GM19351 (cell line): Measurements from ENCODE around the gene RNU1-1.
"Not testable (repeated sequence)": the region's sequence is repeated elsewhere in the genome, so short reads cannot be mapped to it uniquely, and the experiment has no call there.

Source experiments
- ATAC-seq: cut with Tn5 transposase; IDR thresholded peaks from one replicate; pipeline ENCODE4 v1.9.1; 2021; ENCODE audit warnings: mild to moderate bottlenecking, moderate library complexity; ENCODE audit not compliant: unreplicated experiment

Gene RNU1-1

DNA sequence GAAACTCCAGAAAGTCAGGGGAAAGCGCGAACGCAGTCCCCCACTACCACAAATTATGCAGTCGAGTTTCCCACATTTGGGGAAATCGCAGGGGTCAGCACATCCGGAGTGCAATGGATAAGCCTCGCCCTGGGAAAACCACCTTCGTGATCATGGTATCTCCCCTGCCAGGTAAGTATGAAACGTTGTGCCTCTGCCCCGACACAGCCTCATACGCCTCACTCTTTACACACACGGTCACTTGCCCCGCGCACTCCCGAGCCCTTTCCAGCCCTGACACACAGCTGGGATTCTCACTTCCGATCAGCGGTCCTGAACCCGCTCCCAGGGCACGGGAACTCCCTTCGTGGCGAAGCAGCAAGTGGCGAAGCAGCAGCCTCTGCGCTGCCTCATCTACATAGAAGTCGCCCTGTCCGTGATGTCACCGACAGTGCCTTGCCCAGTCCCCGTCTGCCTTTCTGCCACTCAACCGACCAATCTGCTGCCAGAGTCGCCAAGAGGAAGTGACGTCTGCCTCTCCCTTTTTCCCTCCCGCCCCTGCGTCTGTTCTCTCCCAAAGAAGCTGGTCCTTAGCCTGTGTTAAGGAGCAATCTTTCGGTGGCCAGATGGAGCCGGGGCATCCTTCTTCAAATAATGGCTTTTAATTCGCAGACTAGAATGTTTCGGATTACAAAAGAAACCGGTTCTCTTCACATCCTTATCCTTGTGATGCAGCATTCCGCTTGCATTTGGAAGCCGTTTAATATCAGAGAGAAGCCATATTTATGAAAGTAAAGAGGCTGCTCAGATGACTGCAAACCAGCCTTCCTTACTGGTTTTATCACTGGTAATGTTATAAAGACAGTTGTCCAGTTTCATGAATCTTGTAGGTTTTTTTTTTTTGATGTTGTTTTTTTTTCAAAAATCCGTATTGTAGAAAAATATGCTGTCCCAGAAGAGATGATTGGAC lies at the start of gene RNU1-1:
TSS of gene RNU1-1 (minus strand) at position 179 of the 949 bp plus-strand sequence.
- not testable (repeated sequence) for ATAC-seq

DNA sequence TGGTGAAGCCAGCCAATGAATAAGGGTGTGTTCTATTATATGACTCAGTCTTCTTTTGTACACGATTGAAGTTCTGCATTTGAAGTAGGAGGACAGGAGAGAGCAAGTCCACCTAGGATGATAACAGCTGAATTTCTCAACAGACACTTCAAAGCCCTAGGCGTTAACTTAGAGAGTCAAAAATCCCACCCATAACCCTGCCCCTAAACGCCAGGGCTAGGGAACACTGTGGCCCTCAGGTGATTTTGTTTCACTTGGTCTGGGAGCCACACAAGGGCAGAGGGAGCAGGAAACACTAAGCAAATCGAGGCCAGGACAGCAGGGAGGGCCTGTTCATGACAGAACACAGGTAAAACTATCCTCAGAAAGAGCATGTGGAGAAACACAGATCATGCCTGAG lies 47.0 kb upstream of the RNU1-1 start:
- not testable (repeated sequence) for ATAC-seq

DNA sequence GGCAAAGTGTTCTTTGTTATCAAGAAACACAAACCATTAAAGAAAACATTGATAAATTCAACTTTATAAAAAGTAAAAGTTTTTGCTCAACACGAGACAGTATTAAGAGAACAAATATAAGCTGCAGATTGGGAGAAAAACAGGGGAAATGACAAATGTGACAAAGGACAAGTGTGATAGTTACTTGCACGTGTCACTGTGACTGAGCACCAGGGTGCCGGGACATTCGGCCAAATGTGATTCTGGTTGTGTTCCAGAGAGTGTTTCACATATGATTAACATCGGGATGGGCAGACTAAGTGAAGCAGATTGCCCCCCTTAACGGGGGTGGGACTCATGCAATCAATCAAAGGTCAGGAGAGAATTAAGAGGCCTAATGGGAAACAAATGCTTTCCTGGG lies 46.4 kb upstream of the RNU1-1 start:
- ATAC-seq: not testable (repeated sequence)

DNA sequence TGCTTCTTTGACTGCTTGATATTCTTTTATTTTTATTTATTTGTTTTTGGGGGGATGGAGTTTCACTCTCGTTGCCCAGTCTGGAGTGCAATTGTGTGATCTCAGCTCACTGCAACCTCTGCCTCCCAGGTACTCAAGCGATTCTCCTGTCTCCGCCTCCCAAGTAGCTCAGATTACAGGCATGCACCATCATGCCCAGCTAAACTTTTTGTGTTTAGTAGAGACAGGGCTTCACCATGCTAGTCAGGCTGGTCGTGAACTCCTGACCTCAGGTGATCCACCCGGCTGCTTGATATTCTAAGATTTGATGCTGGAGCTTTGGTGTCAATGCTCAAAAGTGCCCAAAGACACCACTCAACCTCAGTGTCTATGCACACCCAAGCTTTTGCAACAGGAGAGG lies 45.6 kb upstream of the RNU1-1 start:
- not testable (repeated sequence) for ATAC-seq

DNA sequence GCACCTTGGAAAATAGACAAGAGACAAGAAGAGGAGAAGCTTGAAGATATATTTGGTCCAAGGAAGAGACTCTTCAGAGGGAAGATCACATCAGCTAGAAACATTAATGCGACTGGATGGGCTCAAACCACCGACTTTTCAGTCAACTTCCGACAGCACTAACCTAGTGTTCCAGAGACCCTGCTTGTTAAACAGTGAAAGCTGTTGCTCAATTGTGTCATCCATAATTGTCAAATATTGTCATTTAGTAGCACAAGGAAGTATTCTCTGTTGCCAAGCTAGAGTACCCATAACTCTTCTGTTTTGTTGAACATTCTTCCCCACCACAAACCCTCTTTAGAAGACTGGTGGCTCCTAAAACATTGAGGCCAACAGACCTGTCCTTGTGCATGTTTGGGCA lies 42.9 kb upstream of the RNU1-1 start:
- not testable (repeated sequence) for ATAC-seq

DNA sequence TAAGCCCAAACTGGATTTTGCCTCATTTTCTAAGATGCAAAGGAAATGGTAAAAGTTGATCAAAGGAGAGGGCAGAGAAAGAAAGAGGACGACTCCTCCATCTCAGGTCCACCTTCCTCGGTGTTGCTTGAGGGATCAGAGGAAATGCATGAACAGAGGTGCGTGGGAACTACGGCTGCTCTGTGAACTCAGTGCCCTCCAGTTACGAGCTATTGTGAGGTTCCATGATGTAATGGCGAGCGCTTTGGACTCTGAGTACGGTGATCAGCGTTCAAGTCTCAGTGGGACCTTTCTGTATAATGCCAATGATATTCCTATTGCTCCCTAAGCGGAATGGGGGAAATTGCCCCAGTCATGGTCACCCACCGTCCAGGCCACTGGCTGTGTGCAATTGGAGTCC lies 39.2 kb upstream of the RNU1-1 start:
- not testable (repeated sequence) for ATAC-seq

DNA sequence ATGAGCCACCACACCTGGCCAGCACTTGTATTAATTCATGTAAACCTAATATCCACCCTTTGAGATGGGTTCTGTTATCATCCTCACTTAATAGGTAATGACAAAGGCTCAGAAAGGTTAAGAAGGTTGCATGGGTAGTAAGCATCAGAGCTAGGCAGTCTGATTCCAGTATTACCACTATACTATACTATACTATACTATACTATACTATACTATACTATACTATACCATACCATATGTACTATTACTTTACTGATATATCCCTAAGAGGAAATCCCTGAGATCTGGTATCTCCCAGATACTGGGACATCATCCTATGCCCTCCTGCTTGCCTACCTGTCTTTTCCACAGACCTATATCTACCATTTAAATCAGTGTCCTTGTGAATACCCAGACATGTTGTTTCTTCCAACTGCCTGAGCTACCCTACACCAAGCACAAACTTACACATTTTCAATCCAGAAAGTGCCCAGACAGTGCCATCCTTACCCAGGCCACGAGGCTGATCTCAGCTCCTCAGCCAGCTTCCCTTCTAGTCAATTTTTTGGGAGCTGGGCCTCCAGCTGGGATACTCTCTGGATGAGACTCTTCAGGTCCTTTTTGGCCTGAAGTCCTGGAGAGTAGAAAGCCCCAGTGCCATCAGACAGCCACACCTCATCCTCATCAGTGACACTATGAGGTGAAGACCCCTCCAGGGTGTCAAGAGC lies 36.3 kb upstream of the RNU1-1 start:
- ATAC-seq: not testable (repeated sequence)

DNA sequence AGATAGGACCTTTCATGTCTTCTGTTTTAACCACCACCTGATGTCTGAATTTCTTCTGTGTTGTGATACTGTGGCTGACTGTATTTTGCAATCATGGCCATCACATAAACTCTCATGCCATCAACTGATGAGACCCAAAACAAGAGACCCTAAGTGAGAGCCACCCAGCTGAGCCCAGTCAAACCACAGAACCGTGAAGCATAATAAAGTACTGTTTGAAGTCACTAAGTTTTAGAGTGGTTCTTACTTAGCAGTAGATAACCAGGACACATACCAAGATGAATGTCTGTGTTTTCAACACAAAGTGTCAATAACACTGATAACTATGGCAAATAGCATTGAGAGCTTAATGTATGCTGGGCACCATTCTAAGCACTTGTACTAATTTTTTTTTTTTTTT lies 35.5 kb upstream of the RNU1-1 start:
- ATAC-seq: not testable (repeated sequence)

DNA sequence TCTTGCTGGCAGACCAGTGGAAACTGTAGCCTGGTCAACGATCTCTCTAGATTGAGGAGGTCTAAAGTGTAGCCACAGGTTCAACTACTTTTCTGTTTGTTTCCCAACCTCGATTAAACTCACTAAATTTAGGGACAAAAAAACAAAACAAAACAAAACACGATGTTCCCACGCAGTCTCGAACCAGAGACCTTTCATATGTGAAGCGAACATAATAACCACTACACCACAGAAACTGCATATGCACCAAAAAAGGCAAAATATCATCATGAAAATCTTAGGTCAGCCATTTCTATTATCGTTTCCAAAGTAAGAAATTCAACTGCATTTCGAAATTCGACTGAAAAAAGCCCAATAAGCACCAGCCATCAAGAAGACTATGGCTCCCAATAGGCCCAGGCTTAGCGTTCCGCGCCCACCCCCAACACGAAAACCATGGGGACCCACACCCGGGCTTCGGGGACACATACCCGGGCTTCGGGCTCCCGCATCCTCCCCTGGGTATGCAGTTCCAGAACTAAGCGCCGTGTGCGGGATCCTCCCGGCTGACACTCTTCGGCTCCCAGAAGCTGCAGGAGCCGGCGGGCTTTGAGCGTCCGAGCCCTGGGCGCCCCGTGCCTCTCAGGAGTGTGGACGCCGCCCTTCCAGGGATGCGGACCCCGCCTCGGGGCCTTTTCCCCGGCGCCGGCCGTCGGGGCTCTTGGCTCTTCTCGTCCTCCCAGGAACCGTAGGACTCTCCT lies 33.6 kb upstream of the RNU1-1 start:
- ATAC-seq: not testable (repeated sequence)

DNA sequence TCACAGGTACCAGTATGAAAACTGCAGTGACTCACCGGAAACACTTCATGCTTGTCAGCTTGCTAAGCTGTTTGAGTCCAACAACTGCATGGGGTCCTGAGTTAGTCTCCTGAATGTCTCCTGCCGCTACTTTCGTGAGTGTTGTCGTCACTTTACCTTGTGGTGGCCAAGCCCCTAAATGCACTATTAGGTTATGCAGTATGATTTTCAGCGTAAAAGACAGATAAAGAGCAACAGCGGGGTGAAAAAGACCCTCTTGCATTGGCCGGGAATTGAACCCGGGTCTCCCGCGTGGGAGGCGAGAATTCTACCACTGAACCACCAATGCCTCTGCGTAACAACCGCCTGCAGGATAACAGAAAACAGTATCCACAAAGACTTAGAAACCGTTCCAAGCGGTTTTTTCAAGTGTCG lies 31.6 kb upstream of the RNU1-1 start:
- ATAC-seq: not testable (repeated sequence)

DNA sequence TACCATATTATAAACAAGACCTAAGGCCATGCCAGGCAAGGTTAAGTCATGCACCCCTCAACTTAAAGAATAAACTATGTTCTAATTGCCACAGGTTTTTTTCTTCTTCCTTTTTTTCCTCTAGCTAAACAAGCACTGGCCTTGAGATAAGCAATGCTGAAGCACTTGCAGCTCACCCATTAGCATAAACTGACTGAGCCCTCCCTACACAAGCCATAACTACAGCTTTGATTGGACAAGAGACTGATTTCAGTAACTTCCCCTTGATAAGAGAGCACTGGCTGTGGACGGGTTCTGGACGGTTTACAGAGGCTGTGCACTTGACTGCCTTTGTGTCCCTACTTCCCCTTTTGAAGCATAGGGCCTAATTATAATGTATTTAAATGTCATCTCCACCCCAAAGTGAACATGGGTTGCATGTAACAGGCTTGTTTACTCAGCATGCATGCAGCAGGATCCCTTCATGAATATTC lies 26.4 kb upstream of the RNU1-1 start:
- not testable (repeated sequence) for ATAC-seq

DNA sequence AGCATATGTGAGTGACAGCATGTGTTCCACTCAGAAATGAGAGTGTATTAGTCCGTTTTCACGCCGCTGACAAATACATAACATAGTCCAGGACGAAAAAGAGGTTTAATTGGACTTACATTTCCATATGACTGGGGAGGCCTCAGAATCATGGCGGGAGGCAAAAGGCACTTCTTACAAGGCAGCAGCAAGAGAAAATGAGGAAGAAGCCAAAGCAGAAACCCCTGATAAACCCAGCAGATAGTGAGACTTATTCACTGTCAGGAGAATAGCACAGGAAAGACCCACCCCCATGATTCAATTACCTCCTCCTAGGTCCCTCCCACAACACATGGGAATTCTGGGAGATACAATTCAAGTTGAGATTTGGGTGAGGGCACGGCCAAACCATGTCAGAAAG lies 23.4 kb upstream of the RNU1-1 start:
- ATAC-seq: not testable (repeated sequence)

DNA sequence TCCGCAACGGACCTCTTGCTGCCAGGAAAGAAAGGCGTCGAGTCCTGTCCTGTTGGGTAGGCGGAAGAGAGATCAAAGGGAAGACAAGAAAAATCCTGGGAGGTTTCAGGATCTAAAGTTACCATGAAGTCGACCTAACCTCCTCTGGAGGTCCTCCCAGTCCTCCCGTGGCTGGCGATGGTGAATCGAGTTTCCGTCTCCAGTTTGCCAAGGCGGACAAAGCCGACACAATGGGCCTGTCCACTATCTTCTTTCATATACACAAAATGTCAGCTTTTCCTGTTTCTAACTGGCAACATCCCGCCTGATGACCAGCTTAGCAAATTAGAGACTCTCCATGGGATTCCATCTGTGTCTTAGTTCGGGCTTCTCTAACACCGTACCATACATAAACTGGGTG lies 22.7 kb upstream of the RNU1-1 start:
- ATAC-seq: not testable (repeated sequence)

DNA sequence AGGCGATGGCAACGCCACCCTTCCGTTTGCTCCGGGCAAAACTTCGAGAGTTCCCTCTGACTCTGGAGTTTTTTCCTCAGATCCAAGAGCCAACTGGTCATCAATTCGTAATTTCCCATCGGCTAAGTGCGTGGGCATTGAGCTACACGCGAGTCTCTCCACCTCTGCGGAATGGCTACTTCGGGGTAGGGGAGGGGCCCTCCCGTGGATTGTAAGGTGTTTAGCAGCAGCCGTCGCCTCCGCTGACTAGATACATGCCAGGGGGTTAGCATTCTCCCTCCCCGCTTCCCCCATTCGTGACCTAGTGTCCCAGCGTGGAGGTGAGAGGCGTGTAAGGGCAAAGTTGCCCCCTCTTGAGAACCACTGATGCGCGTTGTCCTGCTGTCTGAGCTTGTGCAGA lies 21.8 kb upstream of the RNU1-1 start:
- not testable (repeated sequence) for ATAC-seq

DNA sequence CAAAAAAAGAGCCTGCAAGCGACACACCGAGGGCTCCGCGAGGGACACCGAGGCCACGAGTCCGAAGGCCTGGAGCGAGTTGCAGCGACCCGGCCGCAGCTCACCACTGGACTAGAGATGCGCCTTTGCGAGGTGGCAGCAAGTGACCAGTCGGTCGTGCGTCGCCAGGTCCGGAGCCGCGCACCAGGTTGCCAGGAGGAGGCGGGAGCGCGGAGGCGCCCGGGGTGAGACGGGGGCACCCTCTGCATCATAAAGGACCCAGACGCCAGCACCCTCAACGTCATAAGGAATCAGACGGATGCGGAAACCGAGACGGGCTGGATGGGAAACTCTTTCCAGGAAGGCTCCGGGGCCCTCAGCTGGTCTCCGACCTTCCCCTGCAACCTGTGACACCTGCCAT lies 21.4 kb upstream of the RNU1-1 start:
- not testable (repeated sequence) for ATAC-seq

DNA sequence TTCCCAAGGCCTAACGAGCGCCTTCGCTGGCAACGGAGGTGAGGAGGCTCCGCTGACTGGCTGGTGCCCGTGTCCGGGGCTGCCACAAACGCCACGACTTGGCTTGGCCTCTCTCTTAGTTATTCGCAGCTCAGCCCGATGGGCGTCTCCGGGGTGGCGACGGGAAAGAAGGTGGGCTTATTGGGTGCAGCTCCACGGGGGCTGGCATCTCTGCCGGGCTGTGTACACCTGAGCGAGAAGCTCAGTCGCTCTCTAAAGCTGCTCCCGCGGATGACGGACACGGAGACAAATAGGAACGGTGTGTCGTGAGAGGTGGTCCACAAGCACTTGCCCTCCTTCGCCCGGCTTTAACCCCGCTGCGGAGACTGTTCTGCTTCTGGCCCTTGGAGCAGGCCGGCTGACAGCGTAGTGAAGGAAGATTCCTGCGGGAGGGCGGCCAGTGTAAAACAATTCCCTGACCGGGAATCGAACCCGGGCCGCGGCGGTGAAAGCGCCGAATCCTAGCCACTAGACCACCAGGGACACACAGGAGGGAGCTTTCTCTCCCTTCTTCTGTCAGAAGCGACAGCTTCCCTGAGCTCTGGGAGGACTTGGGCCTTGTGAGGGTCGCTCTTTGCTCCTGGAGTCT lies 20.9 kb upstream of the RNU1-1 start:
- not testable (repeated sequence) for ATAC-seq

DNA sequence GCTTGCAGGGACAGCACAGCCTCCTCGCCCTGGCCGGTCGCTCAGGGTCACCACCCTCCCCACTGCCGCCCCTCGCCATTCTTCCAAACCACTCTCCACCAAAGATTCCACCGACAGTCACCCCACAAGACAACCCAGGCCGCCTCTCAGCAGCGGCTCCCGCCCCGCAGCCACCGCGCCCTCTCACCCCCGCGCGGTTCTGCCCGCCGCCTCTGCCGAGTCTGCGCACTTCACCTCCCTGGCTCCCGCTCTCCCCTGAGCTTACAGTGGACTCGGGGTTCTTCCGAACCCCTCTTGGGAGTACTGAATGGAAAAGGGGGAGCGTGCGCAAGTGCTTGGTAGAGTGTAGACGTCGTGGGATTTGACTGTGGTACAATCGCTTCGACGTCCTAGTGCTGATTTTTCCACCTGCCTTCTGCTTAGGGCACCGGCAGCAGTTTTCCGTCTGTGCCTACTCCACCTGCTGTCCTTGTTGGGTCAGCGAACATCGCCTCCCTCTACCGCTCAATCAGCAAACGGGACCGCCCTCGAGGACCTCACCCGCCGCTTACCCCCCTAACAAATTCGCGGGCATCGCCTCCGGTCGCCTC lies 20.2 kb upstream of the RNU1-1 start:
- not testable (repeated sequence) for ATAC-seq

DNA sequence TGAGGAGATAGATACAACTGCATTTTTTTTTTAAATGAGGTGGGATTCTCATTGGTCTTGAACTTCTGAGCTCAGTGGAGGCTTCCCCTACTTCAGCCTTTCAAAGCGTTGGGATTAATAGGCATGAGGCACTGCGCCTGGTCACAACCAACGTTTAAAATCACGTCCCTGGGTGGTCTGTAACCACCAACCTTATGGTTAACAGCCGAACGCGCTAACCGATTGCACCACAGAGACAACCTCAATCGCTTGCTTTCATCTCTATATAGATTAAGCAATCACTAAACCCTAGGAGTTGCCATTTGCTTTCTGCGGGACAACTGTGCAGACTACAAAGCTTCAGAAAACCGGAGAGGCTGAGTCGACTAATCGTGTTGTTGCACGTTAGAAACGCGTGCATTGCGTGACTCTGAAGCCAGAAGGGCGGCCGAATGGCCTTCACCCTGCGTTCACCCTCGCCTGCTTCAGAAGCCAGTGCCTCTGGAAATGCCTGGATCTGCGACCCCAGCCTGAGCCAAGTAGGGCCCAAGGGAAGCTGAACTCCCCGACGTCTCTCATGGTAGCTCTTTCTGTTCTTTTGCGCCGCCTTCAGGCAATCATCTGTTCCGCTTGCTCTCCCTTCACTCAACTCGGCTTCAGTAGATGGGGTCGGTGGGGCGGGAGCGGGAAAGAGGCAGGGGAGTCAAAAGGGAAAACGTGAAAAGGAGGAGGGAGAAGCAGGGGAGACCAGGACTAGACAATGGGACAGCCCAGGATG lies 18.3 kb upstream of the RNU1-1 start:
- not testable (repeated sequence) for ATAC-seq

DNA sequence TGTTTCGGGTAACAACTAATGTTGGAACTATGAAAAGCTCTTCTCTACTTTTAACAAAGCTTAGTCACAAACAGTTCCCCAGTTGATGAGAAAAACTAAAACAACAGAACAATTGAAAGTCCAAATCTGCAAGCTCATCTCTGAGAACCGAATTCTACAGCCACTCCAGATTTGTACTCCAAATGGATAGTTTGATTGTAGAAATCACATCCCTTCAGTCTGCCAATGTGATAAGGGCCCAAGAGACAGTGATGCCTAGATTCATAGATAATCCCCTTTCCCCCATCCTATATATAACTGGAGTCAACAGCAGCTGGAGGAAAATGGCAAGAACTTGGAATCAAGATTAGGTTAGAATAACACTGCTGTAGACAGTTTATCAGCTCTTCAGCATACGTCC lies 14.3 kb upstream of the RNU1-1 start:
- not testable (repeated sequence) for ATAC-seq
